ENCODE results near the gene EEF1AKMT2. TPM values are rescaled to one million over a fixed set of nuclear protein-coding genes. Genes with fewer than 3 reads are reported as not detected.
A peak's percentile ranks its signal among the peaks of the same experiment; 100 is the strongest.

The EEF1AKMT2 gene
- total and polyA plus RNA-seq, 2 of the 13 experiments (the other 11 are each of a cell fraction or from before 2014, with no cell fraction given), result 11.3 to 19.3 TPM

DNA sequence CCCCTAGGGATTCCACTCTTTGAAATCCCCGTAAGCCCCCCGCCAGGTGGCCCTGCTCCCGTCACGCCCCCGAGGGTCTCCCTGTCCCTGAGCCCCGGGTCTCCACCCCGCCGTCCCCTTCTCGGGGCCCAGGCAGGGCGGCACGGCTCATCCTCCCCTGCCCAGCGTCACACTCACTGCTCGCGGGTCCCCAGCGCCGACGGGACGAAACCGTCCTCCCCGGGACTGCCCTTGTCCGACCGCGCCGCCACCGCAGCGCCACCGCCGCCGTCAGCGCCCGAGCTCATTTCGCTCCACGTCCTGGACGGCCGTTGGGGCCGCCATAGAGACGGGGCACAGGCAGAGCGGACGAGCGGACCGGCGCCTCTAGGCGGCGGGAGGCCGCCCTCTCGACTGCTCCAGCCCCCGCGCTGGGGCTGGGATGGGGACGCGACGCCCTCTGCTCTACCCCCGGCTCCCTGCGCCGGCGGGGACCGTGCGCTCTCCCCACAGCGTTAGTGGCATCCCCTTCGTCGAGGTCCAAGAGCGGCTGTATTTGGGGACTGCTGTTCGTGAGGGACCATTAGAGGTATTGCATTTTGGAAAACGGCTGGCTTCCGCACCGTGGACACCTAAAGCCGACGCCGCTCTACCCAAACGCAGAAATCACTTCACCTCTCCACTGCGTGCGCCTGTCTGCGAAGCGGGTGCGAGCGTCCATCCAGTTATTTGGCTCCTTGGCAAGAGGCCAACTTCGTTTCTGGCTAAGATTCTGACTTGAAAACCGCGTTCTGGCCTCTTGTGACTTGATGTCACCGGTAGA, at the start of gene EEF1AKMT2 (continued):
- 0 out of 2 replicates have a peak, but pooled peaks have one; percentile 61 for TF ChIP-seq GPN1 (CRISPR knock-in tag; IDR thresholded peaks at IDR 0.05; ENCODE audit: borderline replicate concordance)
- TF ChIP-seq ZFP37 (CRISPR knock-in tag; IDR thresholded peaks at IDR 0.05; ENCODE audit: borderline replicate concordance), result peak; percentile 90; the same call in 1 of the 2 replicates
- TF ChIP-seq, protein P1, sequence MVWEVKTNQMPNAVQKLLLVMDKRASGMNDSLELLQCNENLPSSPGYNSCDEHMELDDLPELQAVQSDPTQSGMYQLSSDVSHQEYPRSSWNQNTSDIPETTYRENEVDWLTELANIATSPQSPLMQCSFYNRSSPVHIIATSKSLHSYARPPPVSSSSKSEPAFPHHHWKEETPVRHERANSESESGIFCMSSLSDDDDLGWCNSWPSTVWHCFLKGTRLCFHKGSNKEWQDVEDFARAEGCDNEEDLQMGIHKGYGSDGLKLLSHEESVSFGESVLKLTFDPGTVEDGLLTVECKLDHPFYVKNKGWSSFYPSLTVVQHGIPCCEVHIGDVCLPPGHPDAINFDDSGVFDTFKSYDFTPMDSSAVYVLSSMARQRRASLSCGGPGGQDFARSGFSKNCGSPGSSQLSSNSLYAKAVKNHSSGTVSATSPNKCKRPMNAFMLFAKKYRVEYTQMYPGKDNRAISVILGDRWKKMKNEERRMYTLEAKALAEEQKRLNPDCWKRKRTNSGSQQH (CRISPR knock-in tag; IDR thresholded peaks at IDR 0.05; ENCODE audit: low read depth), result no peak; the same call in 1 of the 2 replicates
- TF ChIP-seq HNRNPK (IDR thresholded peaks at IDR 0.05; ENCODE audit: low read depth, low read length, poor library complexity, severe bottlenecking), result peak; percentile 46
- peak; percentile 91 for TF ChIP-seq ASH2L (IDR thresholded peaks at IDR 0.05; ENCODE audit: insufficient read length, low read depth, low read length)
- TF ChIP-seq NR1H2 (CRISPR knock-in tag; IDR thresholded peaks at IDR 0.05; ENCODE audit: borderline replicate concordance, low read depth), result no peak
- TF ChIP-seq, protein P2, sequence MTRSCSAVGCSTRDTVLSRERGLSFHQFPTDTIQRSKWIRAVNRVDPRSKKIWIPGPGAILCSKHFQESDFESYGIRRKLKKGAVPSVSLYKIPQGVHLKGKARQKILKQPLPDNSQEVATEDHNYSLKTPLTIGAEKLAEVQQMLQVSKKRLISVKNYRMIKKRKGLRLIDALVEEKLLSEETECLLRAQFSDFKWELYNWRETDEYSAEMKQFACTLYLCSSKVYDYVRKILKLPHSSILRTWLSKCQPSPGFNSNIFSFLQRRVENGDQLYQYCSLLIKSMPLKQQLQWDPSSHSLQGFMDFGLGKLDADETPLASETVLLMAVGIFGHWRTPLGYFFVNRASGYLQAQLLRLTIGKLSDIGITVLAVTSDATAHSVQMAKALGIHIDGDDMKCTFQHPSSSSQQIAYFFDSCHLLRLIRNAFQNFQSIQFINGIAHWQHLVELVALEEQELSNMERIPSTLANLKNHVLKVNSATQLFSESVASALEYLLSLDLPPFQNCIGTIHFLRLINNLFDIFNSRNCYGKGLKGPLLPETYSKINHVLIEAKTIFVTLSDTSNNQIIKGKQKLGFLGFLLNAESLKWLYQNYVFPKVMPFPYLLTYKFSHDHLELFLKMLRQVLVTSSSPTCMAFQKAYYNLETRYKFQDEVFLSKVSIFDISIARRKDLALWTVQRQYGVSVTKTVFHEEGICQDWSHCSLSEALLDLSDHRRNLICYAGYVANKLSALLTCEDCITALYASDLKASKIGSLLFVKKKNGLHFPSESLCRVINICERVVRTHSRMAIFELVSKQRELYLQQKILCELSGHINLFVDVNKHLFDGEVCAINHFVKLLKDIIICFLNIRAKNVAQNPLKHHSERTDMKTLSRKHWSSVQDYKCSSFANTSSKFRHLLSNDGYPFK (CRISPR knock-in tag; IDR thresholded peaks at IDR 0.05; ENCODE audit: borderline replicate concordance), result peak; percentile 70; the same call in 1 of the 2 replicates
- 0 out of 2 replicates have a peak, but pooled peaks have one; percentile 36 for TF ChIP-seq FOSL2 (CRISPR knock-in tag; IDR thresholded peaks at IDR 0.05)
- TF ChIP-seq, protein P3, sequence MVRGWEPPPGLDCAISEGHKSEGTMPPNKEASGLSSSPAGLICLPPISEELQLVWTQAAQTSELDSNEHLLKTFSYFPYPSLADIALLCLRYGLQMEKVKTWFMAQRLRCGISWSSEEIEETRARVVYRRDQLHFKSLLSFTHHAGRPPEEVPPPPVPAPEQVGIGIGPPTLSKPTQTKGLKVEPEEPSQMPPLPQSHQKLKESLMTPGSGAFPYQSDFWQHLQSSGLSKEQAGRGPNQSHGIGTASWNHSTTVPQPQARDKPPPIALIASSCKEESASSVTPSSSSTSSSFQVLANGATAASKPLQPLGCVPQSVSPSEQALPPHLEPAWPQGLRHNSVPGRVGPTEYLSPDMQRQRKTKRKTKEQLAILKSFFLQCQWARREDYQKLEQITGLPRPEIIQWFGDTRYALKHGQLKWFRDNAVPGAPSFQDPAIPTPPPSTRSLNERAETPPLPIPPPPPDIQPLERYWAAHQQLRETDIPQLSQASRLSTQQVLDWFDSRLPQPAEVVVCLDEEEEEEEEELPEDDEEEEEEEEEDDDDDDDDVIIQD (CRISPR knock-in tag; IDR thresholded peaks at IDR 0.05; ENCODE audit: low read depth), result no peak; the same call in none of the 2 replicates
- TF ChIP-seq SSRP1 (CRISPR knock-in tag; IDR thresholded peaks at IDR 0.05), result no peak
- peak; percentile 94 for TF ChIP-seq DMAP1 (CRISPR knock-in tag; IDR thresholded peaks at IDR 0.05)
- TF ChIP-seq TEAD3 (CRISPR knock-in tag; optimal IDR thresholded peaks at IDR 0.05; ENCODE audit: borderline replicate concordance), result peak; percentile 76
- peak; percentile 84 for TF ChIP-seq TBX2 (CRISPR knock-in tag; IDR thresholded peaks at IDR 0.05; ENCODE audit: borderline replicate concordance)
- peak; percentile 94 for TF ChIP-seq ZFY (CRISPR knock-in tag; IDR thresholded peaks at IDR 0.05)
- TF ChIP-seq, protein P4, sequence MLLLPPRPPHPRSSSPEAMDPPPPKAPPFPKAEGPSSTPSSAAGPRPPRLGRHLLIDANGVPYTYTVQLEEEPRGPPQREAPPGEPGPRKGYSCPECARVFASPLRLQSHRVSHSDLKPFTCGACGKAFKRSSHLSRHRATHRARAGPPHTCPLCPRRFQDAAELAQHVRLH (CRISPR knock-in tag; IDR thresholded peaks at IDR 0.05; ENCODE audit: borderline replicate concordance, low read depth), result peak; percentile 90
- no peak for TF ChIP-seq TAF15 (IDR thresholded peaks at IDR 0.05; ENCODE audit: low read depth, low read length, poor library complexity, severe bottlenecking)
- peak; percentile 90 for TF ChIP-seq YY1 (IDR thresholded peaks at IDR 0.05; ENCODE audit: insufficient read depth, insufficient replicate concordance, low read depth, low read length)
- TF ChIP-seq ZNF20 (CRISPR knock-in tag; IDR thresholded peaks at IDR 0.05), result no peak
- TF ChIP-seq, protein P5, sequence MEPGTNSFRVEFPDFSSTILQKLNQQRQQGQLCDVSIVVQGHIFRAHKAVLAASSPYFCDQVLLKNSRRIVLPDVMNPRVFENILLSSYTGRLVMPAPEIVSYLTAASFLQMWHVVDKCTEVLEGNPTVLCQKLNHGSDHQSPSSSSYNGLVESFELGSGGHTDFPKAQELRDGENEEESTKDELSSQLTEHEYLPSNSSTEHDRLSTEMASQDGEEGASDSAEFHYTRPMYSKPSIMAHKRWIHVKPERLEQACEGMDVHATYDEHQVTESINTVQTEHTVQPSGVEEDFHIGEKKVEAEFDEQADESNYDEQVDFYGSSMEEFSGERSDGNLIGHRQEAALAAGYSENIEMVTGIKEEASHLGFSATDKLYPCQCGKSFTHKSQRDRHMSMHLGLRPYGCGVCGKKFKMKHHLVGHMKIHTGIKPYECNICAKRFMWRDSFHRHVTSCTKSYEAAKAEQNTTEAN (CRISPR knock-in tag; conservative IDR thresholded peaks at IDR 0.05), result peak; percentile 69; the same call in 1 of the 2 replicates
- peak; percentile 80; the same call in 1 of the 2 replicates for TF ChIP-seq ZNF367 (CRISPR knock-in tag; IDR thresholded peaks at IDR 0.05; ENCODE audit: borderline replicate concordance)
- TF ChIP-seq SIN3B (IDR thresholded peaks at IDR 0.05; ENCODE audit: low read length), result no peak
- peak; percentile 96; the same call in 1 of the 2 replicates for TF ChIP-seq ZNF337 (CRISPR knock-in tag; IDR thresholded peaks at IDR 0.05; ENCODE audit: borderline replicate concordance, low read depth)
